GM20431 (cell line): ENCODE results near the gene PPARA.

ENCODE experiments used
- in situ Hi-C: fragments of 300-500 bp; cut with MseI, MboI; formaldehyde crosslinking; loops from one replicate; pipeline ENCODE4 v1.15.0; 2020; ENCODE audit warnings: low sequenced_read_pairs; ENCODE audit not compliant: unreplicated experiment

The PPARA gene

GRCh38 chr22:46233231-46233630, 82.9 kb downstream of the PPARA start:
- in situ Hi-C loops = no loop called here

GRCh38 chr22:46234969-46235368, 84.6 kb downstream of the PPARA start:
- in situ Hi-C loops = no loop called here

GRCh38 chr22:46237453-46238124, 87.3 kb downstream of the PPARA start:
- in situ Hi-C loops = no loop called here

- in situ Hi-C loops = no loop called here
Observed at GRCh38 chr22:46238541-46238940, 88.2 kb downstream of the PPARA start.

GRCh38 chr22:46239261-46240048, 89.1 kb downstream of the PPARA start:
- in situ Hi-C loops = no loop called here

- in situ Hi-C loops = no loop called here
Observed at GRCh38 chr22:46240073-46240472, 89.7 kb downstream of the PPARA start.

GRCh38 chr22:46240506-46240905, 90.2 kb downstream of the PPARA start:
- in situ Hi-C loops = no loop called here

GRCh38 chr22:46240907-46241306, 90.6 kb downstream of the PPARA start:
- in situ Hi-C loops = no loop called here

GRCh38 chr22:46241396-46242007, 91.2 kb downstream of the PPARA start:
- in situ Hi-C loops = no loop called here

GRCh38 chr22:46242076-46242475, 91.8 kb downstream of the PPARA start:
- in situ Hi-C loops = no loop called here

- in situ Hi-C loops = no loop called here
Observed at GRCh38 chr22:46244771-46245170, 94.4 kb downstream of the PPARA start.

GRCh38 chr22:46245511-46245910, 95.2 kb downstream of the PPARA start:
- in situ Hi-C loops = no loop called here

- in situ Hi-C loops = no loop called here
Observed at GRCh38 chr22:46246178-46246577, 95.9 kb downstream of the PPARA start.

GRCh38 chr22:46247443-46247975, 97.2 kb downstream of the PPARA start:
- in situ Hi-C loops = no loop called here

GRCh38 chr22:46250035-46250782, 99.9 kb downstream of the PPARA start, which contains the start of gene CDPF1:
CDPF1 (minus strand) TSS chr22:46250293; CDS start chr22:46248284, 2,009 bp downstream.
- in situ Hi-C loops = no loop called here

GRCh38 chr22:46250783-46251125, 100.4 kb downstream of the PPARA start:
- in situ Hi-C loops = no loop called here

GRCh38 chr22:46251266-46251665, 100.9 kb downstream of the PPARA start:
- in situ Hi-C loops = no loop called here

- in situ Hi-C loops = no loop called here
Observed at GRCh38 chr22:46251816-46252380, 101.6 kb downstream of the PPARA start.

- in situ Hi-C loops = no loop called here
Observed at GRCh38 chr22:46256358-46256958, 106.1 kb downstream of the PPARA start.

GRCh38 chr22:46259374-46259773, 109.0 kb downstream of the PPARA start:
- in situ Hi-C loops = no loop called here
